ENCODE data around the gene CCNL1. TPM values are rescaled to one million over a fixed set of nuclear protein-coding genes. Genes with fewer than 3 reads are reported as not detected.

Gene CCNL1
- total RNA-seq, 1 donor from 2014 or later = 241 TPM

- intact Hi-C loops (cut with DNase I) = no loop called here
Measured at GRCh38 chr3:157149136-157149696, 10.7 kb downstream of the CCNL1 start.

GRCh38 chr3:157148196-157148889 lies 11.6 kb downstream of the CCNL1 start:
- TF ChIP-seq CTCF (IDR thresholded peaks at IDR 0.05) = no peak
- DNase-seq (ENCODE audit: low spot score in 2 of 2) = no peak
- Histone ChIP-seq H3K27ac (no peak overlapping the region), H3K4me3 (no peak overlapping the region), H3K4me1 (no peaks in the 10 kb centered on the region), H3K27me3 (no peaks in the 10 kb centered on the region), H3K36me3 (peaks cover 73 to 94% of the 10 kb centered on the region in 2 donors), H3K9me3 (no peaks in the 10 kb centered on the region)
- intact Hi-C loops (cut with DNase I) = no loop called here

More at GRCh38 chr3:157149136-157149696, 10.7 kb downstream of the CCNL1 start:
- no peak for DNase-seq (ENCODE audit: low spot score in 2 of 2)
- no peaks in the 10 kb centered on the region for H3K27me3 ChIP-seq
- H3K4me1 ChIP-seq = peaks cover 0 to 5% of the 10 kb centered on the region in 2 donors
- peaks cover 71 to 91% of the 10 kb centered on the region in 2 donors for H3K36me3 ChIP-seq
- H3K27ac ChIP-seq = no peak overlapping the region
- H3K4me3 ChIP-seq = no peak overlapping the region
- TF ChIP-seq CTCF (IDR thresholded peaks at IDR 0.05) = no peak
- no peaks in the 10 kb centered on the region for H3K9me3 ChIP-seq

GRCh38 chr3:157147099-157147803 lies 12.7 kb downstream of the CCNL1 start:
- intact Hi-C loops (cut with DNase I) = no loop called here
- Histone ChIP-seq H3K4me1 (no peaks in the 10 kb centered on the region), H3K27me3 (no peaks in the 10 kb centered on the region), H3K27ac (no peak overlapping the region), H3K9me3 (no peaks in the 10 kb centered on the region), H3K36me3 (peaks cover 62 to 90% of the 10 kb centered on the region in 2 donors), H3K4me3 (no peak overlapping the region)
- no peak for TF ChIP-seq CTCF (IDR thresholded peaks at IDR 0.05)
- DNase-seq (ENCODE audit: low spot score in 2 of 2) = no peak

GRCh38 chr3:157145606-157146322 lies 14.2 kb downstream of the CCNL1 start:
- Histone ChIP-seq H3K4me3 (no peak overlapping the region), H3K4me1 (no peaks in the 10 kb centered on the region), H3K36me3 (peaks cover 52 to 78% of the 10 kb centered on the region in 2 donors), H3K27ac (no peak overlapping the region), H3K9me3 (no peaks in the 10 kb centered on the region), H3K27me3 (no peaks in the 10 kb centered on the region)
- intact Hi-C loops (cut with DNase I) = no loop called here
- TF ChIP-seq CTCF (IDR thresholded peaks at IDR 0.05) = no peak
- DNase-seq (ENCODE audit: low spot score in 2 of 2) = no peak

GRCh38 chr3:157142315-157142714 lies 17.6 kb downstream of the CCNL1 start:
- intact Hi-C loops (cut with DNase I) = no loop called here
- DNase-seq (ENCODE audit: low spot score in 2 of 2) = no peak
- peaks cover 24 to 52% of the 10 kb centered on the region in 2 donors for H3K36me3 ChIP-seq
- no peaks in the 10 kb centered on the region for H3K9me3 ChIP-seq
- TF ChIP-seq CTCF (IDR thresholded peaks at IDR 0.05) = no peak
- no peaks in the 10 kb centered on the region for H3K4me1 ChIP-seq
- H3K4me3 ChIP-seq = no peak overlapping the region
- H3K27me3 ChIP-seq = no peaks in the 10 kb centered on the region
- no peak overlapping the region for H3K27ac ChIP-seq
